HepG2 (cell line): ENCODE results near the gene RGS7. TPM values are rescaled to one million over a fixed set of nuclear protein-coding genes. Genes with fewer than 3 reads are reported as not detected.

Experiments
- ATAC-seq: fragments of 200-7000 bp; cut with Tn5 transposase; 3 replicates; pipeline ENCODE4 v1.9.1; 2020; ENCODE audit warnings: mild to moderate bottlenecking, moderate library complexity
- BruUV-seq: library from RNA; stranded (reverse); fragments of 400-500 nt; replicated peaks from 2 replicates; lab custom pipeline; 2021; lab: Mats Ljungman, UMichigan
- CTCF ChIA-PET: fragments of 300-600 bp; formaldehyde crosslinking; extraction: SDS; loops from one replicate; lab custom pipeline; 2021; ENCODE audit warnings: low total read pairs, inconsistent platforms, low intra/inter-chr PET ratio; lab: Yijun Ruan, JAX
- POLR2A ChIA-PET: fragments of 350-600 bp; sonication (Branson Sonifier 250); formaldehyde crosslinking; loops from one replicate; lab custom pipeline; 2020; ENCODE audit warnings: antibody characterized with exemption, inconsistent platforms; lab: Yijun Ruan, JAX
- DNase-seq: peaks from one replicate; pipeline ENCODE4 v3.0.0-alpha.2; 2015; ENCODE audit warnings: low spot score
- FAIRE-seq: peaks from 3 replicates; lab custom pipeline; 2011; peaks lifted over from hg19 to GRCh38; lab: Jason Lieb, UNC
- H2AFZ ChIP-seq: one replicate; pipeline ENCODE4 v1.6.1; 2011; ENCODE audit warnings: low read length, inconsistent platforms
- H3K27ac ChIP-seq: fragments of 300-600 bp; 3 replicates; pipeline ENCODE4 v1.8.0; 2011; ENCODE audit warnings: mixed run types, mild to moderate bottlenecking, mixed read lengths, low read length, inconsistent platforms; ENCODE audit not compliant: insufficient read depth; ENCODE audit errors: extremely low read length
- H3K27me3 ChIP-seq, 2 experiments: fragments of 200-600 bp in 1 of 2; 2 replicates in 1 of 2; 3 replicates in 1 of 2; pipeline versions ENCODE4 v1.6.0 to v1.8.0; 2011; ENCODE audit warnings: low read length in 2 of 2, mild to moderate bottlenecking in 2 of 2, moderate library complexity in 2 of 2, inconsistent platforms in 1 of 2; ENCODE audit not compliant: insufficient read depth in 2 of 2, control insufficient read depth in 1 of 2
- H3K36me3 ChIP-seq, 2 experiments: fragments of 200-600 bp in 1 of 2; replicated peaks in 1 of 2; 2 replicates in 1 of 2; 3 replicates in 1 of 2; pipeline versions ENCODE4 v1.5.1 to v1.8.0; 2011; ENCODE audit warnings: low read length in 2 of 2, inconsistent platforms in 1 of 2; ENCODE audit not compliant: insufficient read depth in 2 of 2, control insufficient read depth in 1 of 2
- H3K4me1 ChIP-seq: 2 replicates; pipeline ENCODE4 v1.5.1; 2012; ENCODE audit warnings: low read length, inconsistent platforms; ENCODE audit not compliant: insufficient read depth
- H3K4me2 ChIP-seq: 2 replicates; pipeline ENCODE4 v1.6.0; 2011; ENCODE audit warnings: low read depth, low read length, inconsistent platforms
- H3K4me3 ChIP-seq, 3 experiments: fragments of 200-600 bp in 1 of 3; sonication (generic), shearing (Covaris generic) in 1 of 3; replicated peaks in 1 of 3; 2 replicates each; pipeline ENCODE4 v1.5.1; 2011 to 2016; ENCODE audit warnings: low read length in 3 of 3, inconsistent platforms in 2 of 3, low read depth in 2 of 3, mild to moderate bottlenecking in 2 of 3, control low read depth in 1 of 3, mixed read lengths in 1 of 3; ENCODE audit not compliant: insufficient read depth in 1 of 3
- H3K79me2 ChIP-seq: one replicate; pipeline ENCODE4 v1.6.1; 2011; ENCODE audit warnings: low read length, inconsistent platforms; ENCODE audit not compliant: insufficient read depth
- H3K9ac ChIP-seq: 2 replicates; pipeline ENCODE4 v1.6.0; 2011; ENCODE audit warnings: mild to moderate bottlenecking, low read depth, low read length, inconsistent platforms; ENCODE audit not compliant: insufficient read depth
- H3K9me3 ChIP-seq: 2 replicates; pipeline ENCODE4 v1.5.1; 2012; ENCODE audit warnings: mild to moderate bottlenecking, low read length
- H4K20me1 ChIP-seq: 2 replicates; pipeline ENCODE4 v1.6.0; 2011; ENCODE audit warnings: inconsistent platforms, mild to moderate bottlenecking, low read length, moderate library complexity; ENCODE audit not compliant: insufficient read depth
- ARID4A ChIP-seq: sonication (generic); formaldehyde crosslinking; IDR thresholded peaks from 2 replicates; pipeline ENCODE4 v1.5.0; 2020; ENCODE audit warnings: mild to moderate bottlenecking, missing genetic modification reagents, borderline replicate concordance
- ARNTL ChIP-seq: sonication (generic); formaldehyde crosslinking; IDR thresholded peaks from 2 replicates; pipeline ENCODE4 v1.4.0; 2020; ENCODE audit warnings: mild to moderate bottlenecking, missing genetic modification reagents
- FOSL1 ChIP-seq: sonication (generic); formaldehyde crosslinking; IDR thresholded peaks from 2 replicates; pipeline ENCODE4 v1.9.0; 2021; ENCODE audit warnings: missing genetic modification reagents, borderline replicate concordance
- HNF4A ChIP-seq: sonication (generic); formaldehyde crosslinking; IDR thresholded peaks from 2 replicates; pipeline ENCODE4 v1.4.0; 2020; ENCODE audit warnings: missing genetic modification reagents
- MTERF4 ChIP-seq: sonication (generic); formaldehyde crosslinking; IDR thresholded peaks from 2 replicates; pipeline ENCODE4 v1.8.0; 2023; ENCODE audit warnings: mild to moderate bottlenecking, missing genetic modification reagents
- NFYC ChIP-seq: IDR thresholded peaks from 2 replicates; pipeline ENCODE4 v1.6.1; 2016; ENCODE audit warnings: missing genetic modification reagents, missing compliant biosample characterization
- NRL ChIP-seq: sonication (generic); formaldehyde crosslinking; IDR thresholded peaks from 2 replicates; pipeline ENCODE4 v1.5.0; 2020; ENCODE audit warnings: missing genetic modification reagents, mild to moderate bottlenecking, moderate library complexity, borderline replicate concordance
- PHF8 ChIP-seq: sonication (generic); formaldehyde crosslinking; IDR thresholded peaks from 2 replicates; pipeline ENCODE4 v1.5.0; 2020; ENCODE audit warnings: missing genetic modification reagents
- POLR2A ChIP-seq, 2 experiments: IDR thresholded peaks; 2 replicates each; pipeline ENCODE4 v1.6.1; 2011; ENCODE audit warnings: low read depth in 2 of 2, low read length in 2 of 2, mild to moderate bottlenecking in 1 of 2, moderate library complexity in 1 of 2; ENCODE audit not compliant: insufficient read depth in 1 of 2
- TIGD3 ChIP-seq: sonication (generic); formaldehyde crosslinking; IDR thresholded peaks from 2 replicates; pipeline ENCODE4 v1.5.1; 2020; ENCODE audit warnings: mild to moderate bottlenecking, missing genetic modification reagents, borderline replicate concordance
- TOE1 ChIP-seq: sonication (generic); formaldehyde crosslinking; IDR thresholded peaks from 2 replicates; pipeline ENCODE4 v1.4.0; 2020; ENCODE audit warnings: mild to moderate bottlenecking, missing genetic modification reagents
- ZFYVE20 ChIP-seq: sonication (generic); formaldehyde crosslinking; IDR thresholded peaks from 2 replicates; pipeline ENCODE4 v1.8.0; 2023; ENCODE audit warnings: low read depth, mild to moderate bottlenecking, moderate library complexity, missing genetic modification reagents, borderline replicate concordance
- ZHX1 ChIP-seq: sonication (generic); formaldehyde crosslinking; IDR thresholded peaks from 2 replicates; pipeline ENCODE4 v1.8.1; 2022; ENCODE audit warnings: low read depth, mild to moderate bottlenecking, missing genetic modification reagents
- WGBS: methylation state at CpG from one replicate; pipeline ENCODE4 v1.1.6; 2017; ENCODE audit warnings: low lambda C conversion rate; 5-methylcytosine and 5-hydroxymethylcytosine counted together
- in situ Hi-C: cut with HindIII; loops from 2 replicates; pipeline ENCODE4 v1.10.0; 2017; ENCODE audit warnings: low pct_unique_long_range_greater_than_20kb; ENCODE audit not compliant: extremely low pct_ligation_motif_present
- intact Hi-C: fragments of 100-400 bp; cut with micrococcal nuclease; formaldehyde crosslinking; loops from one replicate; pipeline ENCODE4 v1.10.0; 2022; ENCODE audit not compliant: unreplicated experiment
- polyA plus RNA-seq, 8 experiments: library from polyadenylated mRNA; depleted of rRNA in 3 of 8; stranded (reverse) in 7 of 8; unstranded in 1 of 8; fragments of >200 nt; fragmentation: Illumina TruSeq in 4 of 8; extraction: Trizol in 4 of 8; gene quantifications; 2 replicates each; pipeline versions ENCODE4 v1.2.1 to v1.2.3, GENCODE V29; 2011 to 2016; ENCODE audit warnings: low read depth in 4 of 8, missing spikeins in 1 of 8, mixed read lengths in 1 of 8; ENCODE audit not compliant: insufficient read depth in 1 of 8
- total RNA-seq, 5 experiments: library from RNA; depleted of rRNA; stranded (reverse); fragments of >200 nt; fragmentation: Illumina TruSeq; extraction: Trizol; gene quantifications; 2 replicates each; pipeline ENCODE4 v1.2.3, GENCODE V29; 2016; ENCODE audit warnings: low read depth in 1 of 5

RGS7 gene
- total and polyA plus RNA-seq, 2 of the 13 experiments (the other 11 are each of a cell fraction or from before 2014, with no cell fraction given): not detected

GRCh38 chr1:241263346-241263745 is 93.7 kb downstream of the RGS7 start (continued):
- no peak for TF ChIP-seq NFYC (CRISPR knock-in tag)

GRCh38 chr1:241253471-241253870 is 103.5 kb downstream of the RGS7 start:
- H4K20me1 ChIP-seq: no peaks in the 10 kb centered on the region
- H3K27ac ChIP-seq: no peak overlapping the region
- CTCF ChIA-PET: no interaction called here
- BruUV-seq: no TSS peak
- H3K36me3 ChIP-seq: no peaks in the 10 kb centered on the region
- H3K9me3 ChIP-seq: no peaks in the 10 kb centered on the region; the same call in 1 of the 2 replicates
- no peak overlapping the region for H3K4me2 ChIP-seq
- POLR2A ChIA-PET: no interaction called here
- intact Hi-C loops: no loop called here
- H2AFZ ChIP-seq: no peak overlapping the region
- ATAC-seq: no peak
- FAIRE-seq: no peak
- 0% methylated on average over 2 of the region's 2 CpGs for WGBS
- TF ChIP-seq ZFYVE20 (CRISPR knock-in tag) (no peak), ARID4A (no peak), POLR2A (IDR thresholded peaks at IDR 0.05; ENCODE audit: insufficient read depth in 1 of 2, low read depth in 2 of 2, low read length in 2 of 2) (no peak), ZHX1 (no peak), NRL (CRISPR knock-in tag) (no peak), TOE1 (CRISPR knock-in tag) (no peak), TIGD3 (CRISPR knock-in tag) (no peak), PHF8 (CRISPR knock-in tag) (no peak), ARNTL (CRISPR knock-in tag) (no peak), HNF4A (no peak), MTERF4 (CRISPR knock-in tag) (no peak), FOSL1 (CRISPR knock-in tag) (no peak)
- TF ChIP-seq, all 625 proteins: peak for 0
- no peaks in the 10 kb centered on the region for H3K4me1 ChIP-seq
- DNase-seq: no peak
- H3K4me3 ChIP-seq: no peak overlapping the region
- in situ Hi-C loops: no loop called here
- H3K79me2 ChIP-seq: no peaks in the 10 kb centered on the region
- H3K27me3 ChIP-seq: no peaks in the 10 kb centered on the region
- no peak overlapping the region for H3K9ac ChIP-seq
